IMR-90 (cell line): ENCODE data around the gene ZNF407. TPM values are rescaled to one million over a fixed set of nuclear protein-coding genes. Genes with fewer than 3 reads are reported as not detected.

Experiments used
- ATAC-seq: fragments of 200-7000 bp; cut with Tn5 transposase; 2 replicates; pipeline ENCODE4 v1.9.1; 2020; ENCODE audit warnings: low read depth, mild to moderate bottlenecking, moderate library complexity
- BruUV-seq: library from RNA; stranded (reverse); fragments of 400-500 nt; replicated peaks from 2 replicates; lab custom pipeline; 2021; lab: Mats Ljungman, UMichigan
- CTCF ChIA-PET: fragments of 300-600 bp; formaldehyde crosslinking; extraction: SDS; loops from one replicate; lab custom pipeline; 2021; ENCODE audit warnings: antibody characterized with exemption; lab: Yijun Ruan, JAX
- POLR2A ChIA-PET: fragments of 300-600 bp; sonication (Branson Sonifier 250); formaldehyde crosslinking; loops from one replicate; lab custom pipeline; 2022; ENCODE audit warnings: antibody characterized with exemption; ENCODE audit not compliant: unreplicated experiment; lab: Charles Lee
- DNase-seq: peaks from one replicate; pipeline ENCODE4 v3.0.0; 2013
- H2AFZ ChIP-seq: replicated peaks from 2 replicates; pipeline ENCODE3; 2013; ENCODE audit warnings: low read length, mild to moderate bottlenecking; ENCODE audit not compliant: poor library complexity
- H2AK5ac ChIP-seq: 2 replicates; pipeline ENCODE4 v1.6.1; 2013; ENCODE audit warnings: low read depth, low read length, inconsistent platforms
- H2AK9ac ChIP-seq: replicated peaks from 2 replicates; pipeline ENCODE3; 2013; ENCODE audit warnings: mild to moderate bottlenecking, low read depth, low read length, moderate library complexity; ENCODE audit not compliant: poor library complexity
- H2BK120ac ChIP-seq: 2 replicates; pipeline ENCODE4 v1.6.1; 2013; ENCODE audit warnings: low read depth, low read length, inconsistent platforms
- H2BK15ac ChIP-seq: 3 replicates; pipeline ENCODE4 v1.6.1; 2013; ENCODE audit warnings: low read depth, low read length, inconsistent platforms
- H2BK20ac ChIP-seq: 2 replicates; pipeline ENCODE4 v1.6.1; 2013; ENCODE audit warnings: low read depth, mild to moderate bottlenecking, inconsistent platforms, low read length, moderate library complexity
- H2BK5ac ChIP-seq: 2 replicates; pipeline ENCODE4 v1.6.1; 2013; ENCODE audit warnings: mild to moderate bottlenecking, low read depth, low read length, inconsistent platforms; ENCODE audit not compliant: poor library complexity, severe bottlenecking
- H3K14ac ChIP-seq: replicated peaks from 2 replicates; pipeline ENCODE4 v1.6.1; 2013; ENCODE audit warnings: low read depth, low read length, inconsistent platforms
- H3K18ac ChIP-seq: 2 replicates; pipeline ENCODE4 v1.6.1; 2013; ENCODE audit warnings: low read depth, low read length, control low read depth
- H3K23ac ChIP-seq: 2 replicates; pipeline ENCODE4 v1.6.1; 2013; ENCODE audit warnings: low read depth, low read length, inconsistent platforms
- H3K27ac ChIP-seq: 2 replicates; pipeline ENCODE4 v1.5.1; 2013; ENCODE audit warnings: mild to moderate bottlenecking, control low read depth, low read length; ENCODE audit not compliant: insufficient read depth
- H3K27me3 ChIP-seq: 2 replicates; pipeline ENCODE4 v1.6.1; 2013; ENCODE audit warnings: low read length; ENCODE audit not compliant: control insufficient read depth, insufficient read depth
- H3K36me3 ChIP-seq: 2 replicates; pipeline ENCODE4 v1.6.1; 2013; ENCODE audit warnings: low read length, mixed read lengths; ENCODE audit not compliant: control insufficient read depth, insufficient read depth
- H3K4ac ChIP-seq: 2 replicates; pipeline ENCODE4 v1.6.1; 2013; ENCODE audit warnings: low read depth, low read length, inconsistent platforms
- H3K4me1 ChIP-seq: 2 replicates; pipeline ENCODE4 v1.6.1; 2013; ENCODE audit warnings: low read length, mixed read lengths; ENCODE audit not compliant: control insufficient read depth, insufficient read depth
- H3K4me2 ChIP-seq: 2 replicates; pipeline ENCODE4 v1.6.1; 2013; ENCODE audit warnings: low read depth, mild to moderate bottlenecking, control low read depth, low read length, moderate library complexity
- H3K4me3 ChIP-seq: 2 replicates; pipeline ENCODE4 v1.5.1; 2013; ENCODE audit warnings: low read depth, mild to moderate bottlenecking, control low read depth, low read length, moderate library complexity; ENCODE audit not compliant: insufficient read depth
- H3K56ac ChIP-seq: 2 replicates; pipeline ENCODE4 v1.6.1; 2013; ENCODE audit warnings: low read length, inconsistent platforms; ENCODE audit not compliant: insufficient read depth; ENCODE audit errors: extremely low read depth
- H3K79me1 ChIP-seq, 2 experiments: 2 replicates each; pipeline ENCODE4 v1.6.1; 2013; ENCODE audit warnings: low read length in 2 of 2, inconsistent platforms in 1 of 2, low read depth in 1 of 2
- H3K9ac ChIP-seq: 2 replicates; pipeline ENCODE4 v1.6.1; 2013; ENCODE audit warnings: low read depth, low read length, control low read depth
- H3K9me1 ChIP-seq: 2 replicates; pipeline ENCODE4 v1.6.1; 2013; ENCODE audit warnings: low read length, inconsistent platforms; ENCODE audit not compliant: insufficient read depth
- H3K9me3 ChIP-seq: 2 replicates; pipeline ENCODE4 v1.6.1; 2013; ENCODE audit warnings: low read length; ENCODE audit not compliant: control insufficient read depth, insufficient read depth
- H4K20me1 ChIP-seq: 2 replicates; pipeline ENCODE4 v1.6.1; 2013; ENCODE audit warnings: low read length, inconsistent platforms; ENCODE audit not compliant: insufficient read depth
- H4K5ac ChIP-seq: 2 replicates; pipeline ENCODE4 v1.6.1; 2013; ENCODE audit warnings: mild to moderate bottlenecking, low read depth, low read length, control low read depth
- H4K8ac ChIP-seq, 2 experiments: 2 replicates each; pipeline ENCODE4 v1.6.1; 2013; ENCODE audit warnings: low read depth in 2 of 2, low read length in 2 of 2, control low read depth in 1 of 2, inconsistent platforms in 1 of 2
- H4K91ac ChIP-seq: 2 replicates; pipeline ENCODE4 v1.6.1; 2013; ENCODE audit warnings: low read depth, low read length, inconsistent platforms; ENCODE audit not compliant: insufficient read depth
- BHLHE40 ChIP-seq: fragments of 150-350 bp; IDR thresholded peaks from 2 replicates; pipeline ENCODE4 v1.6.1; 2016; ENCODE audit warnings: mild to moderate bottlenecking, low read depth, low read length
- CEBPB ChIP-seq: IDR thresholded peaks from 2 replicates; pipeline ENCODE4 v1.6.1; 2012; ENCODE audit warnings: low read depth, low read length, improper control_type of control experiment
- CHD1 ChIP-seq: IDR thresholded peaks from 2 replicates; pipeline ENCODE4 v1.6.1; 2012; ENCODE audit warnings: low read depth, low read length, improper control_type of control experiment
- CTCF ChIP-seq: conservative IDR thresholded peaks from 2 replicates; pipeline ENCODE4 v1.5.1; 2012; ENCODE audit warnings: mild to moderate bottlenecking, low read depth, low read length, improper control_type of control experiment
- ELK1 ChIP-seq: fragments of 150-350 bp; IDR thresholded peaks from 2 replicates; pipeline ENCODE4 v1.6.1; 2016; ENCODE audit warnings: low read depth, mild to moderate bottlenecking, low read length, moderate library complexity, borderline replicate concordance
- FOS ChIP-seq: fragments of 150-350 bp; IDR thresholded peaks from 2 replicates; pipeline ENCODE4 v1.6.1; 2016; ENCODE audit warnings: low read depth, low read length
- MAFK ChIP-seq: IDR thresholded peaks from 2 replicates; pipeline ENCODE4 v1.6.1; 2012; ENCODE audit warnings: low read depth, low read length, improper control_type of control experiment
- MAZ ChIP-seq: IDR thresholded peaks from 2 replicates; pipeline ENCODE4 v1.6.1; 2012; ENCODE audit warnings: low read depth, mild to moderate bottlenecking, low read length, improper control_type of control experiment, moderate library complexity, borderline replicate concordance
- MXI1 ChIP-seq: IDR thresholded peaks from 2 replicates; pipeline ENCODE4 v1.6.1; 2012; ENCODE audit warnings: low read depth, mild to moderate bottlenecking, low read length, moderate library complexity, borderline replicate concordance
- NFE2L2 ChIP-seq: fragments of 150-350 bp; IDR thresholded peaks from 2 replicates; pipeline ENCODE4 v1.6.1; 2016; ENCODE audit warnings: low read depth, mild to moderate bottlenecking, low read length
- POLR2A ChIP-seq: IDR thresholded peaks from 2 replicates; pipeline ENCODE4 v1.6.1; 2012; ENCODE audit warnings: mild to moderate bottlenecking, low read depth, low read length
- RAD21 ChIP-seq: IDR thresholded peaks from 2 replicates; pipeline ENCODE4 v1.6.1; 2012; ENCODE audit warnings: low read length, improper control_type of control experiment
- RCOR1 ChIP-seq: IDR thresholded peaks from 2 replicates; pipeline ENCODE4 v1.6.1; 2012; ENCODE audit warnings: mild to moderate bottlenecking, low read length, improper control_type of control experiment; ENCODE audit not compliant: insufficient replicate concordance
- RFX5 ChIP-seq: IDR thresholded peaks from 2 replicates; pipeline ENCODE4 v1.8.0; 2012; ENCODE audit warnings: low read depth, mild to moderate bottlenecking, low read length, moderate library complexity
- SMC3 ChIP-seq: fragments of 150-350 bp; IDR thresholded peaks from 2 replicates; pipeline ENCODE4 v1.6.1; 2016; ENCODE audit warnings: low read depth, mild to moderate bottlenecking, antibody characterized with exemption, low read length, moderate library complexity
- WGBS, 2 experiments: methylation state at CpG; one replicate each; pipeline versions ENCODE4 v1.1.5 to v1.1.7; 2013; ENCODE audit warnings: missing lambda C conversion rate in 2 of 2; ENCODE audit not compliant: insufficient read length in 1 of 2; ENCODE audit errors: extremely low coverage in 2 of 2; 5-methylcytosine and 5-hydroxymethylcytosine counted together
- dilution Hi-C: fragments of 300-500 bp; cut with HindIII; formaldehyde crosslinking; loops from one replicate; pipeline ENCODE4 v1.14.3; 2018; ENCODE audit warnings: low sequenced_read_pairs; ENCODE audit not compliant: unreplicated experiment
- in situ Hi-C: fragments of 300-500 bp; cut with MboI; formaldehyde crosslinking; loops from 3 replicates; pipeline ENCODE4 v1.14.3; 2019; ENCODE audit warnings: low sequenced_read_pairs, inconsistent platforms, mixed read lengths
- intact Hi-C: fragments of 100-400 bp; cut with micrococcal nuclease; formaldehyde crosslinking; loops from 2 replicates; pipeline ENCODE4 v1.10.0; 2022
- polyA plus RNA-seq, 3 experiments: library from polyadenylated mRNA; depleted of rRNA; stranded (reverse); fragments of >200 nt; gene quantifications; 2 replicates each; pipeline ENCODE4 v1.2.3, GENCODE V29; 2012; ENCODE audit warnings: low replicate concordance in 1 of 3
- total RNA-seq: library from RNA; depleted of rRNA; stranded (reverse); fragments of >200 nt; gene quantifications from 2 replicates; pipeline ENCODE4 v1.2.3, GENCODE V29; 2012

ZNF407 gene
- total and polyA plus RNA-seq, 2 of the 4 experiments (the other 2 are of a cell fraction) = 3.1 to 20.1 TPM

- peaks cover 2 to 4% of the 10 kb centered on the region in 2 experiments; a peak in 2 of 4 replicates for H3K79me1 ChIP-seq
- no peak overlapping the region for H4K5ac ChIP-seq
- no peak overlapping the region for H2BK20ac ChIP-seq
- H3K4me3 ChIP-seq = no peak overlapping the region
- H3K18ac ChIP-seq = no peak overlapping the region
- in situ Hi-C loops (loop anchor here (5.0 to 25.0 kb wide), 3 partner anchors 300 to 1600 kb away; no protein-coding TSS in a partner anchor), dilution Hi-C loops (no loop called here), intact Hi-C loops (no loop called here)
- TF ChIP-seq MAZ = no peak
- no peak for TF ChIP-seq POLR2A
- TF ChIP-seq MXI1 = no peak
- no peak for TF ChIP-seq NFE2L2
- TF ChIP-seq RAD21 = no peak
- TF ChIP-seq RFX5 = no peak
- no peak for TF ChIP-seq BHLHE40
- TF ChIP-seq SMC3 = no peak
- no peak for TF ChIP-seq RCOR1
- TF ChIP-seq ELK1 = no peak
- TF ChIP-seq CEBPB = no peak
- no peak for TF ChIP-seq CHD1
- no peak for TF ChIP-seq CTCF
- no peak for TF ChIP-seq FOS
- TF ChIP-seq MAFK = no peak
- ChIA-PET CTCF (no interaction called here), POLR2A (no interaction called here)
- no peak overlapping the region for H3K56ac ChIP-seq
- no CpG with 5 or more reads among the region's 2 CpGs for WGBS, 2 experiments
- H4K91ac ChIP-seq = no peak overlapping the region
- H3K9me1 ChIP-seq = 0 out of 2 replicates have a peak, but pooled peaks cover 5% of the 10 kb centered on the region
- no peak overlapping the region for H2BK15ac ChIP-seq
- BruUV-seq = no TSS peak
- H3K36me3 ChIP-seq = no peaks in the 10 kb centered on the region; the same call in none of the 2 replicates
- H3K27me3 ChIP-seq = no peaks in the 10 kb centered on the region
- H3K9ac ChIP-seq = no peak overlapping the region
- no peak overlapping the region for H2AK5ac ChIP-seq
- no peak overlapping the region for H3K4ac ChIP-seq
- no peak overlapping the region for H2AK9ac ChIP-seq
- H3K27ac ChIP-seq = no peak overlapping the region
- H3K14ac ChIP-seq = no peak overlapping the region
- H2BK5ac ChIP-seq = no peak overlapping the region
- no peak overlapping the region for H2BK120ac ChIP-seq
- H2AFZ ChIP-seq = no peak overlapping the region
- H4K8ac ChIP-seq = no peak overlapping the region
- no peaks in the 10 kb centered on the region for H4K20me1 ChIP-seq
- H3K23ac ChIP-seq = no peak overlapping the region
- ATAC-seq (peak; percentile 44; the same call in 1 of the 2 replicates), DNase-seq (no peak)
- H3K4me2 ChIP-seq = no peak overlapping the region
- peaks cover 2% of the 10 kb centered on the region for H3K4me1 ChIP-seq
- no peaks in the 10 kb centered on the region for H3K9me3 ChIP-seq
Observed at GRCh38 chr18:74662622-74663021, 65.0 kb downstream of the ZNF407 start.
